NT2/D1 (cell line): Measurements from ENCODE around the gene CAMTA1.

Experiments used
- SUZ12 ChIP-seq: IDR thresholded peaks from 2 replicates; pipeline ENCODE4 v1.6.1; 2011; ENCODE audit not compliant: insufficient read length, insufficient read depth; ENCODE audit errors: extremely low read depth
- YY1 ChIP-seq: IDR thresholded peaks from 2 replicates; pipeline ENCODE4 v1.6.1; 2011; ENCODE audit not compliant: insufficient read length, insufficient read depth

GRCh38 chr1:7407980-7408770 lies 622.9 kb downstream of the CAMTA1 start:
- TF ChIP-seq YY1 (no peak), SUZ12 (no peak)
